ENCODE results near the gene CTIF.

GRCh38 chr18:48711651-48712486, 173.0 kb downstream of the CTIF start:
- TF ChIP-seq, protein P1, sequence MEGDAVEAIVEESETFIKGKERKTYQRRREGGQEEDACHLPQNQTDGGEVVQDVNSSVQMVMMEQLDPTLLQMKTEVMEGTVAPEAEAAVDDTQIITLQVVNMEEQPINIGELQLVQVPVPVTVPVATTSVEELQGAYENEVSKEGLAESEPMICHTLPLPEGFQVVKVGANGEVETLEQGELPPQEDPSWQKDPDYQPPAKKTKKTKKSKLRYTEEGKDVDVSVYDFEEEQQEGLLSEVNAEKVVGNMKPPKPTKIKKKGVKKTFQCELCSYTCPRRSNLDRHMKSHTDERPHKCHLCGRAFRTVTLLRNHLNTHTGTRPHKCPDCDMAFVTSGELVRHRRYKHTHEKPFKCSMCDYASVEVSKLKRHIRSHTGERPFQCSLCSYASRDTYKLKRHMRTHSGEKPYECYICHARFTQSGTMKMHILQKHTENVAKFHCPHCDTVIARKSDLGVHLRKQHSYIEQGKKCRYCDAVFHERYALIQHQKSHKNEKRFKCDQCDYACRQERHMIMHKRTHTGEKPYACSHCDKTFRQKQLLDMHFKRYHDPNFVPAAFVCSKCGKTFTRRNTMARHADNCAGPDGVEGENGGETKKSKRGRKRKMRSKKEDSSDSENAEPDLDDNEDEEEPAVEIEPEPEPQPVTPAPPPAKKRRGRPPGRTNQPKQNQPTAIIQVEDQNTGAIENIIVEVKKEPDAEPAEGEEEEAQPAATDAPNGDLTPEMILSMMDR (IDR thresholded peaks at IDR 0.05): peak; percentile 32 to 46 (median 38)
- TF ChIP-seq POLR2AphosphoS5 (IDR thresholded peaks at IDR 0.05): no peak
- TF ChIP-seq POLR2A (IDR thresholded peaks at IDR 0.05): no peak
- TF ChIP-seq EP300 (IDR thresholded peaks at IDR 0.05; ENCODE audit: low read depth): no peak

Data from transverse colon (tissue), 4 donors.